Measurements from ENCODE around the gene SLC39A5. TPM values are rescaled to one million over a fixed set of nuclear protein-coding genes. Genes with fewer than 3 reads are reported as not detected.

SLC39A5 gene
- total and polyA plus RNA-seq, 4 donors = 125 to 195 (median 142) TPM

GRCh38 chr12:56224954-56225353, 4.9 kb upstream of the SLC39A5 start:
- TF ChIP-seq SP1 (IDR thresholded peaks at IDR 0.05) (no peak), CTCF (IDR thresholded peaks at IDR 0.05; ENCODE audit: low read depth, low read length, missing input control) (no peak), HNF4G (IDR thresholded peaks at IDR 0.05) (no peak), ATF3 (IDR thresholded peaks at IDR 0.05) (no peak), REST (IDR thresholded peaks at IDR 0.05) (no peak), TAF1 (conservative IDR thresholded peaks at IDR 0.05) (no peak), NR2F2 (IDR thresholded peaks at IDR 0.05) (no peak), FOXA2 (IDR thresholded peaks at IDR 0.05) (no peak), GABPA (IDR thresholded peaks at IDR 0.05 in 1 of 2, conservative IDR thresholded peaks at IDR 0.05 in 1 of 2) (no peak), RXRA (IDR thresholded peaks at IDR 0.05) (no peak), HNF4A (conservative IDR thresholded peaks at IDR 0.05) (no peak), YY1 (IDR thresholded peaks at IDR 0.05) (no peak), FOXA1 (IDR thresholded peaks at IDR 0.05) (no peak)
- Histone ChIP-seq H3K9me3 (ENCODE audit: control insufficient read depth in 4 of 4, low read length in 3 of 4) (no peaks in the 10 kb centered on the region), H3K36me3 (ENCODE audit: control insufficient read depth in 4 of 4, insufficient read depth in 3 of 4, low read depth in 1 of 4, low read length in 3 of 4) (peaks cover 0 to 2% (median 0%) of the 10 kb centered on the region in 4 donors), H3K4me3 (ENCODE audit: low read depth in 1 of 3, low read length in 3 of 3) (peak overlapping the region in 2 of 3 donors; percentile 69 to 90), H3K4me1 (ENCODE audit: control insufficient read depth in 4 of 4, insufficient read depth in 4 of 4, low read length in 3 of 4) (peaks cover 4 to 46% (median 35%) of the 10 kb centered on the region in 4 donors), H3K27ac (ENCODE audit: low read depth in 1 of 2, low read length in 2 of 2) (peak overlapping the region in 1 of 2 donors; percentile 51), H3K9ac (ENCODE audit: low read depth in 1 of 2, low read length in 2 of 2) (no peak overlapping the region), H3K27me3 (ENCODE audit: control insufficient read depth in 4 of 4, insufficient read depth in 4 of 4, low read length in 3 of 4) (no peaks in the 10 kb centered on the region)
- 78% methylated on average over 11 of the region's 11 CpGs for WGBS
- no peak for DNase-seq (ENCODE audit: low spot score)

GRCh38 chr12:56229082-56229481, 769 bp upstream of the SLC39A5 start:
- no peaks in the 10 kb centered on the region for H3K27me3 ChIP-seq (ENCODE audit: control insufficient read depth in 4 of 4, insufficient read depth in 4 of 4, low read length in 3 of 4)
- TF ChIP-seq FOXA2 (IDR thresholded peaks at IDR 0.05) (no peak), MAX (IDR thresholded peaks at IDR 0.05) (no peak), RAD21 (IDR thresholded peaks at IDR 0.05) (no peak), TAF1 (conservative IDR thresholded peaks at IDR 0.05) (no peak), SP1 (IDR thresholded peaks at IDR 0.05) (no peak), ZBTB33 (IDR thresholded peaks at IDR 0.05) (no peak), NR2F2 (IDR thresholded peaks at IDR 0.05) (no peak), HNF4A (conservative IDR thresholded peaks at IDR 0.05) (no peak), REST (IDR thresholded peaks at IDR 0.05) (no peak), FOXA1 (IDR thresholded peaks at IDR 0.05) (no peak)
- H3K27ac ChIP-seq (ENCODE audit: low read depth in 1 of 2, low read length in 2 of 2) = no peak overlapping the region
- no peak overlapping the region for H3K4me3 ChIP-seq (ENCODE audit: low read depth in 1 of 3, low read length in 3 of 3)
- no peak overlapping the region for H3K9ac ChIP-seq (ENCODE audit: low read depth in 1 of 2, low read length in 2 of 2)
- peaks cover 1 to 45% (median 35%) of the 10 kb centered on the region in 4 donors for H3K4me1 ChIP-seq (ENCODE audit: control insufficient read depth in 4 of 4, insufficient read depth in 4 of 4, low read length in 3 of 4)
- no peak for DNase-seq (ENCODE audit: low spot score)
- no peaks in the 10 kb centered on the region for H3K9me3 ChIP-seq (ENCODE audit: control insufficient read depth in 4 of 4, low read length in 3 of 4)
- H3K36me3 ChIP-seq (ENCODE audit: control insufficient read depth in 4 of 4, insufficient read depth in 3 of 4, low read depth in 1 of 4, low read length in 3 of 4) = peaks cover 0 to 2% (median 0%) of the 10 kb centered on the region in 4 donors
- WGBS = 93% methylated on average over 7 of the region's 7 CpGs

Data from liver (tissue), 9 donors.